RWPE2 (cell line): ENCODE results near the gene ZCCHC7.
"Not testable (repeated sequence)": the region's sequence is repeated elsewhere in the genome, so short reads cannot be mapped to it uniquely, and the experiment has no call there.

Experiments used
- ATAC-seq: fragments of 200-7000 bp; cut with Tn5 transposase; 3 replicates; pipeline ENCODE4 v1.9.1; 2021; ENCODE audit warnings: low read depth
- DNase-seq: peaks from one replicate; pipeline ENCODE4 v3.0.0-alpha.2; 2020; ENCODE audit warnings: low spot score
- H3K27ac ChIP-seq: fragments of 450-650 bp; 2 replicates; pipeline ENCODE4 v1.5.1; 2017; ENCODE audit warnings: mild to moderate bottlenecking; ENCODE audit not compliant: poor library complexity, severe bottlenecking
- H3K27me3 ChIP-seq: fragments of 250-450 bp; sonication (Bioruptor Pico); 2 replicates; pipeline ENCODE4 v1.5.1; 2021; ENCODE audit warnings: mild to moderate bottlenecking, moderate library complexity; ENCODE audit not compliant: insufficient read depth, poor library complexity, severe bottlenecking
- H3K36me3 ChIP-seq: fragments of 250-450 bp; sonication (Bioruptor Pico); 2 replicates; pipeline ENCODE4 v1.5.1; 2020; ENCODE audit warnings: low read depth, mild to moderate bottlenecking, moderate library complexity
- H3K4me1 ChIP-seq: fragments of 250-450 bp; sonication (Bioruptor Pico); 2 replicates; pipeline ENCODE4 v1.5.1; 2021; ENCODE audit warnings: mild to moderate bottlenecking, moderate library complexity; ENCODE audit not compliant: insufficient read depth, poor library complexity, severe bottlenecking
- H3K4me3 ChIP-seq: fragments of 250-450 bp; sonication (Bioruptor Pico); 2 replicates; pipeline ENCODE4 v1.5.1; 2021; ENCODE audit warnings: mild to moderate bottlenecking, moderate library complexity; ENCODE audit not compliant: severe bottlenecking
- H3K9me3 ChIP-seq: fragments of 250-450 bp; sonication (Bioruptor Pico); 2 replicates; pipeline ENCODE4 v1.5.1; 2021; ENCODE audit warnings: mild to moderate bottlenecking, moderate library complexity; ENCODE audit not compliant: severe bottlenecking
- TF ChIP-seq, protein P1 (sequence below): fragments of 450-650 bp; IDR thresholded peaks from one replicate; pipeline ENCODE4 v1.5.1; 2017; ENCODE audit warnings: mild to moderate bottlenecking, moderate library complexity; ENCODE audit not compliant: poor library complexity, severe bottlenecking

The ZCCHC7 gene

DNA sequence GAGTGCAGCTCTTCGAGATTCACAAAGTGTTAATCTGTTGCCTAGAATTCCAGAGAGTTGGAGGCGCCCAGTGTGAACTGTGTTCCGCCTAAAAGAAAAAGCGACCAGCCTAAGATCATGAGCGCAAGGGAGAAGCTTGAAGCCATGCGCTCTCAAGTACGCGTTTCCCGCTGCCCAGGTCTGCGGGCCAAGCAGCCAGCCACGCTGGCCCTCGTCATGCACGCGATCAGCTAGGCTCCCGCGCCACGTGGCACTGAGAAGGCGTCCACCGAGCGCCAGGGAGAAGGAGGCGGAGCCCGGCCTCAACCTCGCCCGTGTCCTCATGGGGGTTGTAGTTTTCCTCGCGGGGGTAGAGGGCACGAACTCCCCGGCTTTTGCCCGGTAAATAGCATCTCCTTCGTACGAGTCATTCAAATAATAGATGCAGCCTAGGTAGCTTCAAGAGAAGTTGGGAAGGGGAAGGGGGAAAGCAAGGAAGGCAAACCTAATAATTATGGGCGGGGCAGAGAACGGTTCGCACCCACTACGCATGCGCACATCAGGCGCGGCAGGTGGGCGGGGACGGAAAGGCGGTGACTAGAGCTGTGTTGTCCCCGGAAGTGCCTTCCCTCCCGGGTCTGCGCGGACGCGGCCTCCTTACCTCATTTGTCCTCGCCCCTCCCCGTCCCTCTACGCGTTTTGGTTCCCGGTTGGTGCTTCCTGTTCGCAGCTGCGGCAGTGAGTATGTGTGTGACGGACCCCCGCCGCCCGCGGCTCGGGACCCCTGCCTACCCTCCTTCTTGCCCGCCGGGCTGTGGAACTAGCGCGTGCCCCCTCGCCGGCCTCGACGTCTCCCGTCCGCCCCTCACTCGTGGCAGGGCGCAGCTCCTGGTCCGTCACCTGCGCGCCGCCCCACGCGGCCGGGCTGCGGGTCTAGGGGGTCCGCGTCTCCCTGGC is at the start of gene ZCCHC7:
Gene ZCCHC7 (plus strand): TSS at position 668 of the 936 bp plus-strand sequence.
- ATAC-seq (peak; percentile 93), DNase-seq (peak; percentile 95)
- Histone ChIP-seq H3K36me3 (no peaks in the 10 kb centered on the region), H3K27me3 (no peaks in the 10 kb centered on the region), H3K4me3 (peak within 1 kb of the TSS; percentile 82), H3K9me3 (no peaks in the 10 kb centered on the region), H3K4me1 (peaks cover 5% of the 10 kb centered on the region), H3K27ac (peak within 1 kb of the TSS; percentile 50)
- TF ChIP-seq, protein P1, sequence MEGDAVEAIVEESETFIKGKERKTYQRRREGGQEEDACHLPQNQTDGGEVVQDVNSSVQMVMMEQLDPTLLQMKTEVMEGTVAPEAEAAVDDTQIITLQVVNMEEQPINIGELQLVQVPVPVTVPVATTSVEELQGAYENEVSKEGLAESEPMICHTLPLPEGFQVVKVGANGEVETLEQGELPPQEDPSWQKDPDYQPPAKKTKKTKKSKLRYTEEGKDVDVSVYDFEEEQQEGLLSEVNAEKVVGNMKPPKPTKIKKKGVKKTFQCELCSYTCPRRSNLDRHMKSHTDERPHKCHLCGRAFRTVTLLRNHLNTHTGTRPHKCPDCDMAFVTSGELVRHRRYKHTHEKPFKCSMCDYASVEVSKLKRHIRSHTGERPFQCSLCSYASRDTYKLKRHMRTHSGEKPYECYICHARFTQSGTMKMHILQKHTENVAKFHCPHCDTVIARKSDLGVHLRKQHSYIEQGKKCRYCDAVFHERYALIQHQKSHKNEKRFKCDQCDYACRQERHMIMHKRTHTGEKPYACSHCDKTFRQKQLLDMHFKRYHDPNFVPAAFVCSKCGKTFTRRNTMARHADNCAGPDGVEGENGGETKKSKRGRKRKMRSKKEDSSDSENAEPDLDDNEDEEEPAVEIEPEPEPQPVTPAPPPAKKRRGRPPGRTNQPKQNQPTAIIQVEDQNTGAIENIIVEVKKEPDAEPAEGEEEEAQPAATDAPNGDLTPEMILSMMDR = no peak

GRCh38 chr9:37074790-37075189 is 45.6 kb upstream of the ZCCHC7 start:
- not testable (repeated sequence) for H3K36me3 ChIP-seq, ATAC-seq, H3K27me3 ChIP-seq, H3K4me3 ChIP-seq, H3K4me1 ChIP-seq, H3K27ac ChIP-seq, H3K9me3 ChIP-seq, DNase-seq

- TF ChIP-seq, protein P1 = no peak
These were observed 40.8 kb upstream of the ZCCHC7 start for GRCh38 chr9:37079370-37080164.

GRCh38 chr9:37080165-37080628 is 40.2 kb upstream of the ZCCHC7 start:
- peak overlapping the region; percentile 64 for H3K4me3 ChIP-seq
- not testable (repeated sequence) for H3K27me3 ChIP-seq, DNase-seq, H3K36me3 ChIP-seq, H3K4me1 ChIP-seq, H3K9me3 ChIP-seq
- peak overlapping the region; percentile 17 for H3K27ac ChIP-seq
- peak; percentile 53 for ATAC-seq

More at GRCh38 chr9:37079370-37080164, 40.8 kb upstream of the ZCCHC7 start:
- Histone ChIP-seq H3K4me3 (peak overlapping the region; percentile 64), H3K4me1 (peaks cover 7% of the 10 kb centered on the region), H3K36me3 (no peaks in the 10 kb centered on the region), H3K9me3 (no peaks in the 10 kb centered on the region), H3K27ac (peak overlapping the region; percentile 17), H3K27me3 (no peaks in the 10 kb centered on the region)
- DNase-seq (peak; percentile 91), ATAC-seq (peak; percentile 90)

DNA sequence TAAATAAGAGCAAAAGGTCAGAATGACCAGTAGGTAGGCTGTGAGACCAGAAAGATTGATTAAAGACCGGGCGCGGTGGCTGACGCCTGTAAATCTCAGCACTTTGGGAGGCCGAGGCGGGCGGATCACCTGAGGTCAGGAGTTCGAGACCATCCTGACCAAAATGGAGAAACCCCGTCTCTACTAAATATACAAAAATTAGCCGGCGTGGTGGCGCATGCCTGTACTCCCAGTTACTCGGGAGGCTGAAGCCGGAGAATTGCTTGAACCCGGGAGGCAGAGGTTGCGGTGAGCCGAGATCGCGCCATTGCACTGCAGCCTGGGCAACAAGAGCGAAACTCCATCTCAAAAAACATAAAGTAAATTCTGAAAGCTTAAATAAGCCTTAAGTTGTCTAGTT is 38.9 kb upstream of the ZCCHC7 start:
- not testable (repeated sequence) for DNase-seq, H3K36me3 ChIP-seq, H3K9me3 ChIP-seq, H3K4me3 ChIP-seq, H3K27me3 ChIP-seq, H3K4me1 ChIP-seq, ATAC-seq, H3K27ac ChIP-seq

DNA sequence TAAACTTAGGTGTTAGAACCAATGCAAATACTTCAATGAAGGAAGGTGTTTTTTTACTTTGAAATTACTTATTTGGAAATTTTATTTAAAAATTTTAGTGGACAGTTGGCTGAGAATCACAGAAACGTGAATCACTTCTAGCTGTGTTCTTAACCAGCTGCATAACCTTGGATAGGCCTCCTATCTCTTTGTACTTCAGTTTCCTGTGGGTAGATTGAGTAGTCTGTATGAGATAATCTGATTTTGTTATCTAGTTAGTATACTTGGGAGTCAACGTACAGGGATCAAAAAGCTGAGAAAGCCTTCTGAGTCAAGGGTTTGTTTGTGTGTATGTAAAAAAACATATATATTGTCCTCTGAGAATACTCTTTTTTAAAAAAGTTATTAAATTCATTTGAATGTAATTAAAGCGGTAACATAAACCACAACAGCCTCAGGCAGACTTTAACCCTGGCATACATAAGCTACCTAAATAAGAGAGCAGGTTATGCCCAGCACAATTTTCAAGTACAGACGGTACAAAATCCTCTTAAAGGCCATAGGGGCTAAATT is 38.1 kb upstream of the ZCCHC7 start:
- no peaks in the 10 kb centered on the region for H3K9me3 ChIP-seq
- ATAC-seq = no peak
- no peak overlapping the region for H3K27ac ChIP-seq
- H3K4me1 ChIP-seq = peaks cover 7% of the 10 kb centered on the region
- no peak overlapping the region for H3K4me3 ChIP-seq
- peaks cover 12% of the 10 kb centered on the region for H3K36me3 ChIP-seq
- TF ChIP-seq, protein P1 = no peak
- DNase-seq = no peak
- no peaks in the 10 kb centered on the region for H3K27me3 ChIP-seq
